OCI-M1 (cell line): ENCODE data around the gene ACSM3.
A peak's percentile ranks its signal among the peaks of the same experiment; 100 is the strongest.
"Not testable (repeated sequence)": the region's sequence is repeated elsewhere in the genome, so short reads cannot be mapped to it uniquely, and the experiment has no call there.

Experiments used
- DNase-seq: peaks from one replicate; lab custom pipeline; 2025; lab: John Stamatoyannopoulos, UW

Gene ACSM3

DNA sequence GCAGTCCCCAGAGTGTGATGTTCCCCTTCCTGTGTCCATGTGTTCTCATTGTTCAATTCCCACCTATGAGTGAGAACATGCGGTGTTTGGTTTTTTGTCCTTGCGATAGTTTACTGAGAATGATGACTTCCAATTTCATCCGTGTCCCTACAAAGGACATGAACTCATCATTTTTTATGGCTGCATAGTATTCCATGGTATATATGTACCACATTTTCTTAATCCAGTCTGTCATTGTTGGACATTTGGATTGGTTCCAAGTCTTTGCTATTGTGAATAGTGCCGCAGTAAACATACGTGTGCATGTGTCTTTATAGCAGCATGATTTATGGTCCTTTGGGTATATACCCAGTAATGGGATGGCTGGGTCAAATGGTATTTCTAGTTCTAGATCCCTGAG is 8.0 kb upstream of the ACSM3 start:
- DNase-seq: not testable (repeated sequence)

DNA sequence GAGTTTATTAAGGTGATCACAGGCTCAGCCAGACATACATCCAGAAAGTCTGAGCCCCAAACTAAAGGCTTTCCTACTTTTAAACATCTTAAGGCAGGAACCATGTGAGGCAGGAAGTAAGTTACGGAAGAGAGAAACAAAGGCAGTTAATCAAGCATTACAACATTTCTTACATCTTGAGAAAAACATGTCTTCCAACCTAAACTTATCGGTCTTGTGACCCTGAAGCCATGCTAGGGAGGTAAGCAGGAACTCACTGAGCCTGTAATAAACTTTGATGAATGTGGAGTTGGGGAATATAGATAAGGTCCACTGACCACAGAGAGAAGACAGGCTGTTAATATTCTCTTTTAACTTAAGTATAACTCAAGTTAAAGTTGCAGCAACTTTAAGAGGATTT is 3.5 kb upstream of the ACSM3 start:
- DNase-seq: peak; percentile 79

DNA sequence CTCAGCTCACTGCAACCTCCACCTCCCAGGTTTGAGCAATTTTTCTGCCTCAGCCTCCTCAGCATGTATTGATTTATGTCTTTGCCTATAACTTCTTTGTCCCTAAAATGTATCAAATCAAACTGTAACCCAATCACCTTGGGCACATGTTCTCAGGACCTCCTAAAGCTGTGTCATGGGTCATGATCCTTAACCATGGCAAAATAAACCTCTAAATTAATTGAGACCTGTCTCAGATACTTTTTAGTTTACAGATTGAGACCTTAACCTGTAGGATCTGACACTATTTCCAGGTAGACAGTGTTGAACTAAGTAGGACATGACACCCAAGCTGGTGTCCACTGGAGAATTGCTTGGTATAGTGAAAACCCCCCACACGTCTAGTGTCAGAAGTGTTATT is 2.6 kb upstream of the ACSM3 start:
- DNase-seq: no peak

GRCh38 chr16:20762404-20763123 is 1.2 kb upstream of the ACSM3 start:
- DNase-seq: no peak

GRCh38 chr16:20764448-20764847 is 634 bp downstream of the ACSM3 start:
- peak; percentile 25 for DNase-seq

DNA sequence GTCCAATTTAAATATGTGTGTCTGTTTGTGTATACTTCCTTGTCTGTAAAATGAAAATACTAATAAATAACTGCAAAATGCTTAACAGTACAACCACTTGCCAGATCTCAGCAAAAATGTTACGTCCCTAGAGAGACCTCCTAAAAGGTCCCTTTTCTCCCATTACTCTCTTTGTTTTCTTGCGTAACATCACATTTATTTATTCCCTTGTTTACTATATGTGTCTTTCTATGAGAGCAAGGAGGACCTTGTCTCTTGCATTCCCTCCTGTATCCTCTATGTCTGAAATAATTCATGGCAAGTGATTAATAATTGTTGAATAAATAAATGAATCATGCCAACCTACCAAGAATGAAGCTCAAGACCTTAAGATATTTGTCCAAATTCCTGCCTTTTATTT is 1.9 kb downstream of the ACSM3 start:
- no peak for DNase-seq

- no peak for DNase-seq
Observed at GRCh38 chr16:20766294-20766693, 2.5 kb downstream of the ACSM3 start.

DNA sequence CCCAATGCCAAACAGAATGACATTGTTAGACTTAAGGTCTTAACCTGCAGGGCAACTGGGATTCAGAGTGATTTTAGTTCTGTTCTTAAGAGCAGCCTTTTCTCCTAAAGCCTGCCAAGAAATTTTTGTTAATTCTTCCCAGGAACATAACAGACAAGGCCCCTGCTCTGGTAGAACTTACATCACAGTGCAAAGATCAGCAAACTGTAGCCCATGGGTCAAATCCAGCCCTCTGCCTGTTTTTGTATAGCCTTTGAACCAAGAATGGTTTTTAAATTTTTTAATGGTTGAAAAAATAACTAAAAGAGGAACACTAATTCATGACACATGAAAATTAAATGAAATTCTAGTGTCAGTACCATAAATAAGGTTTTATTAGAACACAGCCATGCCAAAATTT is 3.8 kb downstream of the ACSM3 start:
- no peak for DNase-seq

- no peak for DNase-seq
Observed at GRCh38 chr16:20768121-20768520, 4.3 kb downstream of the ACSM3 start.

- no peak for DNase-seq
Observed at GRCh38 chr16:20768818-20769217, 5.0 kb downstream of the ACSM3 start.

- no peak for DNase-seq
Observed at GRCh38 chr16:20773679-20774078, 9.9 kb downstream of the ACSM3 start.

DNA sequence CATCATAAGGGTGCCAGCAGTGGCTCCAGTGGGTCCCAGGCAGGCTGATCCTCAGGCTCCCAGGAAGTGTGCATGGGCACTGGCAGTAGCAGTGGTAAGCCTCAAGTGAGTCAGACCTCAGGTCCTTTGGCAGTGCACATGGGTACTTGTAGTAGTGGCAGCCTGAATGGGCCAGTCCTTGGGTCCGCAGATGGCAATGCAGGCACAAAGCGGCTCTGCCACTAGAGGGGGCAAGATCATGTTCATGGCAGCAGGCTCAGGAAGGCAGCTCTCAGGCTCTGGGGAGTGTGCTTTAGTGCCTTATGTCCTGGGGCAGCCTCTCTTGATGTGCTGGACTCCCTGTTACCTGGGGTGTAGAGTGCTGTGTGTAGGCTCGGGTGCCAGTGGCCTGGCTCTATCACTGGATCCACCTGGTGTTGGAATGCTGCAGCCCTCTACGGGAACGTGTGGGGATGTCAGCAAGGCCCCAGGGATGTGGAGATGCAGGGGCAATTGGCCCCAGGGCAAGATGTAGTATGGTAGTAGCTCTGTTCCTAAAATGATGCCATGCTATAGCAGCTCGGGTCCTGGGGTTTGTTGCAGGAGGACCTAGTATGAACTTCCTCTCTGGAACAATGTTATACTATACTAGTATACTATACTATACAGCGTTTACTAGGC is 11.0 kb downstream of the ACSM3 start:
- DNase-seq: peak; percentile 60

- no peak for DNase-seq
Observed at GRCh38 chr16:20781697-20782096, 17.9 kb downstream of the ACSM3 start.

DNA sequence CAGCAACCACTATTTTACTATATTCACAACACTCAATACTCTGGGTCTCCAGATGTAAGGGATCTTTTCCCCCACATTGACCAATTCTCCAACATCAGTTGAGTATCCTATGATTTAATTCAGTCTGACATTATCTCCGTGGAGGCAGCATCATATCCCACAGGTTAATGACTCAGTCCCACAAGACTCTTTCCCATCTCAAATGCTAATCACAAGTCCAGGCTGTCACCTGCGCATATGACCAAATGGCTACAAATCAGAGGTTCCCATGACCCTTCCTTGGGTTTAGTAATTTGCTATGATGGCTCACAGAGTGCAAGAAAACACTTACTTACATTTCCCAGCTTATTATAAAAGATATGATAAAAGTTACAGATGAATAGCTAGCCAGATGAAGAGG is 18.7 kb downstream of the ACSM3 start:
- no peak for DNase-seq

DNA sequence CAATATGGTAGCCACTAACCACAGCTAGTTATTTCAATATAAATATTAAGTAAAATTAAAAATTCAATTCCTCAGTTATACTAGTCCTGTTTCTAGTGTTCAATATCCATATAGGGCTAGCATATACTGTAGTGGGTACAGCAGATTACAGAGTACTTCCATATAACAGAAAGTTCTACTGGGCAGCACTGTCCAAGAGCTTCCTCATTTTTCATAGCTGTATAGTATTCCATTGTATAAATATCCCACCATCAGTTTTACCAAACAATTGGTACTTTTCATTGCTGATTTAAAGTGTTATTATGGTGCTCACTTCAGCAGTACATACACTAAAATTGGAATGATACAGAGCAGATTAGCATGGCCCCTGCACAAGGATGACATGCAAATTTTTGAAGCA is 20.4 kb downstream of the ACSM3 start:
- DNase-seq: no peak

DNA sequence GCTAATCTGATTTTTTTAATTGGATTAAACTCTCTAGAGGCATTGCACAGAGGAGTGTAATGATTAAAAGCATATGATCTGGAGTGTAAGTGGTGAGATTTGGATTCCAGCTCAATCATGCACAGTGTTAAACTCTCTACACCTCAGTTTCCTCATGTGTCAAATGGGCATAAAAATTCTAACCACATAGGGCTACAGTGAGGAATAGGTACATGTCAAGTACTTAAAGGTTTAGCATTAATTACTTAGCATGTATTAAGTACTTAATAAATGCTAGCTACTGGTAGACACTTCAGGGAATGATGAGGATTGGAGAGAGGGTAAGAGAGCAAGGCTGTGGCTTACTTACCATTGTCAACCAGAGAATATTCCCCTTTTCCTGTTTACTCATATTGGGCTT is 25.3 kb downstream of the ACSM3 start:
- DNase-seq: no peak

DNA sequence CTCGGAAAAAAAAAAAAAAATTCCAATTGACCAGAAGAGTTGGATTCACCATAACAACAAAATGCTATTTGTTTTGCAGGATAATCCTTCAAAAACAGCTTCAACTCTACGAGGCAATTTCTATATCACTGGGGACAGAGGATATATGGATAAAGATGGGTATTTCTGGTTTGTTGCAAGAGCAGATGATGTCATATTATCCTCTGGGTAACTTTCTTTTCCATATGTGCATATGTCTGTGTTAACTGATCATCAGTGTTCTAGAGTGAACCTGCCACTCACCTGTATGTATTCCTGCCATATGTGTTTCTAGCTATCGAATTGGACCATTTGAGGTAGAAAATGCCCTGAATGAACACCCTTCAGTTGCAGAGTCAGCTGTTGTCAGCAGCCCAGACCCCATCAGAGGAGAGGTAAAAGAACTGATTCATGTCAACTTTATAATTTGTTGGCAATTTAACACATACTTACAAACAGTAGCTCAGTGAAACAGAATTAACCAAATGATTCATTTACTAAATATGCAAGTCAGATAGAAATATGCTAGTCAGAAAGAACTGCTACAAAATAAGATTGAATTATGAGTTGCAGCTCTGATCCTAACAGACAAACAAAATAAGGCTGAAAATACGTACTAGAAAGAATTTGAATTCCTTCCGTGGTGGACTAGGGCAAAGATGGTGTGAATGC is 28.3 kb downstream of the ACSM3 start:
- no peak for DNase-seq

DNA sequence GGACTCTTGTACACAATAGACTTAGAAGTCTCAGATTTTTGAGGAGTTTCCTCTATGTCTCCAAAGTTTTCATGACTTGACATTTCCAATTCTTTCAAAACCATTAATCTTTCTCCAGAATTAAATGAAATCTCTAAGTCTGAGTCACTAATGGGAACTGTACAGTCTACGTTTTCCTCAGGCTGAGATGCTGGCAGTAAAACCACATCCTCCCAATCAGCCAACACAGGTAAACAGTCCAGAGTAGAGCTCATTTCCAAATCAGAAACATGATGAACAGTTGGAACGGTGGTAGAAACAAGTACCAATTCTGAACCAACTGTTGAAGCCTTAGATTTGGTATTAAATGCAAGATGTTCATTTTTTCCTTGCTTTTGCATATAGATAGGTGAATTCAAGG is 34.5 kb downstream of the ACSM3 start:
- DNase-seq: no peak

DNA sequence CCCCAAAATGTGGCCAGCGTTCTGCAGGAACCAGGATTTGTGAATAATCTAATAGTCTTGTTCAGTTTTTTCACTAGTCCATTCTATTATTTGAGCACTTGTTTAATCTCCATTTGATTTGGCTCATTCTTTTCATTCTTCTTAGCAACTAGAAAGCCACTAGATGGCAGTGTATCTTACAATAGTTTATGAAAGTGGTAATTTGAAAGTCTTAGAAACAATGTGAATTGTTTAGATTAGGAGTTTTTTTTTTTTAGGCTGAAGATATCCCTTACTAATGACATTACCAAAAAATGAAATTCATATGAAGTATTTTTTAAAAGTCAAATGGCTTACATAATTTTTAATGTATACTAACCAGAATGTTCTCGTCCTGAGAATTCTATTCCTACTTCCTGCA is 35.8 kb downstream of the ACSM3 start:
- DNase-seq: peak; percentile 77

GRCh38 chr16:20801278-20801677 is 37.5 kb downstream of the ACSM3 start:
- no peak for DNase-seq

DNA sequence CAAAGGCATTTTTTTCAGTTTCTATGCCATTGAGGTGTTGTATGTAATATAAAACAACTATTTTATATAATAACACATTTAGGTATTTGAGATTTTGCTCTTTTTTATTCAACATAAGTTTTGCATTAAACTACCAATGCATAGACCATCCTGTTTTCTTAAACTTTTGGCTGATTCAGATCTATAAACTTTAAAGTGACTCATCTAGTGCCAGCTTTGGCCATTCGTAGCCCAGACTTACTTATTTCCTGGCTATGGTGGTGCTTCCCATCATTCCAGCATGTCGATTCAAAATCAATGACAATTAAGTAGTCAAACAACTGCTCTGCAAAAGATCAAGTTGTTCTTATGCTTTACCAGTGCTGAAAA is 39.4 kb downstream of the ACSM3 start:
- DNase-seq: no peak

GRCh38 chr16:20803561-20804214 is 39.9 kb downstream of the ACSM3 start:
- DNase-seq: peak; percentile 60

DNA sequence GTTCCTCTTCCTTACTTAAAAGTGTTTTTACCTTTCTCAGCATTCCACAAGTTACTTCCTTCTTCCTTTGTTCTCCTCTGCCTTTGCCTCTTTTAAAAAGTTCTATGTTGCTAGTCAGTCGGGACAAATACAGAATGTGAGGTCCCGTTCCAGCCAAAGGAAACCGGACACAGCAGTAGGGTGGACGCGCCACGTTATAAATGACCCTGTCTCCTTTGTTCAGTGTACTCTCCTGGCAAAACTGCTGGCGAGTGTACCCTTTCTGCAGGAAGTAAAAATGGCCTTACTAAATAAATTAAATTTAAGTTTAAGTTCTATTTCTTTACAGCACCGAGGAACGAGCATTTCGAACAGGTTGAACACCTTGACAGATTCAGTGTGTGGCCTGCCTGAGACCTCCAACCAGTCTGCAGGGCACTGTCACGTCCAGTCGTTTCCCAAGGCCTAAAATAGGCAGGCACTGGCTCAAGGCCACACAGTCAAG is 41.9 kb downstream of the ACSM3 start:
- not testable (repeated sequence) for DNase-seq
